ENCODE measurements around the gene MARCHF10.

Gene MARCHF10

DNA sequence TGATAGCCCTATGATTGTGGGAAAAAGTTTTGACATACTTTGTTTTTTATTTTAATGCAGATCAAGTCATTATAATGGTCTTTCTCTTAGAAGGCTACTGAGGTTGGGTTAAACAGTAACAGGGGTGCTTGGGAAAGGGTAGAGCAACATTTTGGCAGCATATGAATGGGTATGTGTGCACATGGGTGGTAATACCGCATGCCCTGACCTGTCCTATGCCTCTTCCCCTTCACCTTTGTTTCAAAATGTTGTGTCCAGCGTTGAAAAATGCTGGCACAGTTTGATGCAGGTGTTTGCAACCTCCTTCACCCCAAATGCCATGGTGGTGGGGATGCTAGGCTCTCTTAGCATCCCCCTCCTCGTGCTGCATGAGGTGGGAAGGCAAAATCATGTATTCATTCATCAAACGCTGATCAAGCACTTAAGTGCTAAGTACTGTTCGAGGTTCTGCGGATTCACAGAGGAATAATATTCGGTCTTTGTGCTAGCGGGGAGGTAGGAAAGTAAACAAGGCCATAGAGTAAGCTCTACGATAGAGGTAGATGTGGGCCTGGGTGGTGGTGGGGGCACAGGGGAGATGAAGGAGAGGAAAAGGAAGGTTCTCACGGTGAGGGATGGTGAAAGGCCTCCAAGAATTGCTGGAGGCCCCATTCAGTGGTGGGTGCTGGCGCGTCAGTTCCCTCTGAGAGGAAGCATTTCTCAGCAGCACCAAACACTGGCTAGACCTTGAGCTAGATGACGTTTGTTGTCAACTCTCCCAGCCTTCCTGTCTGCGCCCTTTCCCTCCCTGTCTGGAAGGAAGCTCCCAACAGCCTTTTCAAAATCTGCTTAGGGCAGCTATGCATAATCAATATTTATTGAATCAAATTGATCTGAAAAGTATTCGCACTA, 13.3 kb upstream of the MARCHF10 start:
- no peak for DNase-seq (ENCODE audit: low read depth)

DNA sequence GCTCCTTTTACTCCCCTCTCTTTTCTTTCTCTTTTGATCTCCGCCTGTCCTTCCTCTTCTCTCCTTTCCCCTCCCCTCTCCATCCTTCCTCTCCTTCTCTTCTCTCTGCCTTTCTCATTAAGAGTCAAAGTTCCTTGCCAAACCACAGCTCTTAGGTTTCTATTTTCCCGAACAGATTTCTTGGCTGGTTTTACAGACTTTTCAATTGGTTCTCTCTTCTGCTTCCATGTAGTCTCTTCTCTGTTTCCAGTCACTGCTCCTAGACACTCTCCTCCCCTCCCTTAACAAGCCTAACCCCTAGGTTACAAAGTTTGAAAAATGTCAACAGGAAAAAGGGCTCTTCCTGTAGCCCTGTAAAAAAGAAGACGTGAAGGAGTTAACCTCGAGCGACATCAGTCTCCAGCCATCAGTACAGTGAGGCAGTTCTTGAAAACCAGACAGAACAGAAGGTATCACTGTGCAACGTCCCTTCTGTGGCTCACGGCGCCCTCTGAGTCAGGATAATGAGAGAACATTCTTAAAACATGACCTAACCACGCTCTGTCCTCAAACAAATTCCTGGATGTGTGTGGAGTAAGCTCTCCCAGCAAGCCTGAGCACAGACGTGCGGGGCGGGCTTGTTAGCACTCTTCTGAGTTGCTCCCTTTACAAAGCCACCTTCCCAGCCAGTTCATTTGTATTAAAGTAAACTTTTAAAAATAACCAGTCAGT, 11.6 kb upstream of the MARCHF10 start:
- peak; percentile 92 for DNase-seq (ENCODE audit: low read depth)

DNA sequence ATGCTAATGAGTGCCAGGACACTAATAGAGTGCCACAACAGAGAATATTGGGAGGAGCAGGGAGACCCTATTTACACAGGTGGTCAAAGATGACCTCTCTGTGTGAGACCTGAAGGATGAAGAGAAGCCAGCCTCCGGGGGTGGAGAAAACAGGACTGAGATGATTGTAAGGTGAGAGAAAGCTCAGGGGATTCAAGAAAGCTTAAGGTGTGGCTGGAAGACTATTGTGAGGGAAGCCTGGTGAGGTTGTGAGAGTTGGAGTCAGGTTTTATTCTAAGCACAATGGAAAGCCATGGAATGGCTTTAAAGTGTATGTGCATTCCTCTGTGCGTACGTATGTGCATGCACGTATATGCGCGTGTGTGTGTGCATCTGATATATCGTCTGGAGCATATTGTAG, 10.4 kb upstream of the MARCHF10 start:
- DNase-seq (ENCODE audit: low read depth): no peak

DNA sequence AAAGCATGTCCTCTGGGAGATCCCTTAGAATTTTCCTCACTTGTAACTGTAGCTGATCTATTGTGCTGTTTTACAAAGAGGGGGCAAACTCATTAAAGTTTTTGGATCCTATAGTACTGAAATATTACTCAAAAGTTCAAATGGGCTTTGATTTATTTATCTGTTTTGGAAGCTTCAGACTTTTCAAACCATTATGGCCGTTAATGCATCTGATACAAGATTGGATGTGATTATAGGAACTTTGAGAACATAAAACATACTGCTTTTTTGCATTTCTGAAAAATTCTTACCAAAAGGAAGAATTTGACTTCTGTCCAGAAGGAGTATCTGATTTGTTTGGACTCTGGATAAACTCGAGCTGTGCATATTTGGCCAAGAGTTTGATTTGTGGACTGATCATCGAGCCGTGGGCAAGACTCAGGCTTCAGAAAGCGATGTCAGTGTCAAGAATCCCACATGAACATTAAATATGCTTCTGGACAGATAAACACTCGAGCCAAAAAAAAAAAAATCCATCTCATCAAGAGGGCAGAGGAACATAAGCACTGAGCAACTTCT, 8.2 kb upstream of the MARCHF10 start:
- no peak for DNase-seq (ENCODE audit: low read depth)

DNA sequence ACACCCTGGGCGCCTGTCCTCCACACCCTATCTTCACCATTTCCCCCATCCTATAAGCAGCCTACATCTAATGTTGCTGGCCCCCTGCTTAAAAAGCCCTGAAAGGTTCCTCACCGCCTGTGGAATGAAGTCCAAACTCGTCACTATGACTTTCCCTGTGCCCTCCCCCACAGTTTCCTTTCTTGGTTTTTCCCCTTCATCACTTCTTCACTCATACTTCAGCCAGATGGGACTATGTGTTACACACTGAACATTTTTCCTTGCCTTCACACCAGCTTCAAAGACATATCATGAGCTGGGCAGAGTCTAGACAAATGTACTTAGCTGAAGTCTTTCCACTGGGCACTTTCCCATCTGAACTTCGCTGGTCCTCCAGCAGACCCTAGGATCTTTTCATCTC, 1.5 kb upstream of the MARCHF10 start:
- no peak for DNase-seq (ENCODE audit: low read depth)

DNA sequence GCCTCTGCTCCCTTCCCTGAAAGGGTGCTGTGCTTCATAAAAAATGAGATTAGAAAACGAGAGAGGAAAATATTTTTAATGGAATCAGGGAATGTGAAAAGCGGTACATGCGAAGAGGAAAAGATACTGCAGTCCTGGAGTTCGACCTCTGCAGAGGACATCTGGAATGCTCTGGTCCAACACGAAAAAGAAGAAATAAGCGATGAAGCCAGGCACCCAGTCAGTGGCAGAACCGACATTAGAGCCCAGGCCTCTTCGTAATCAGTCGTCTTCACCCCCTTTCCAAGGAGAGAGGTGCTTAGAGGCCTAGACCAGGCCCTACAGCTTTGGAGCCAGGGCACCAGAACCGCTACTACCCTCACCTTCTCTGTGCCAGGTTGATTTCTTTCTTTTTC, 459 bp upstream of the MARCHF10 start:
- DNase-seq (ENCODE audit: low read depth): no peak

DNA sequence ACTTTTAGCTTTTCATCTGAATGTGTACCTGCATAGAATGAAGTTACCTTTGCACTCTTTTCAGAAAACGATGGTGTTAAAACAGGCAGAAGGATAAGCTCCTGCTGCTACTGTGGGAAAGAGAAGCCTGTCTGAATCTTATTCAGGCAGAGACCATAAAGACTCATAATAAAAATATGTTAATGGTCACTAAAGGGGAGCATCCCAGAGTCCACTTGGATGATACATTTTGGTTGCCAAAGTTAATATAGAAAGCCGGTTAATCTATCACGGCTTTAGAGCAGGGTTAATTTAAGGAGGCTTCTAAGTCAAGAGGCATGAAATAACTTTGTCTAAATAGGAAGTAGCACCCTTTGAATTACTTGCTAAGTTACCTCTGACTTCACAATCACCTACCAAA, 2.9 kb downstream of the MARCHF10 start:
- DNase-seq (ENCODE audit: low read depth): no peak

DNA sequence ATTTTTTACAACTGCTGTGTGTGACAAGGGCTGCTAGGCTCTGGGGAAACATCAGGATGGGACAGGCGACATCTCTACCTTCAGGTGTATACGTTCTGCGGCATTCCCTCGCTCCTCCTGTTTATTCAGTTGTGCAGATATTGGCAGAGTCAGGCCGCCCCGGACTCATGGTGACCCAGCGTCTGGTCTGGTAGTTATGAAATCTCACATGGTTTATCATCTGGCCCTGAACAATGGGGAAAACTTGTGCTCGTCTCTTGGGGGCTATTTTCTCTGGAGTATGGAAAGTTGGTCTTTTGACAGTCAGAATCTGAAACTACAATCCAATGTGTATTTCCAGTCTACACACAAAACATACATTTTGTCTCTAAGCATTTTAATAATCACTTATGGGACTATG, 3.3 kb downstream of the MARCHF10 start:
- no peak for DNase-seq (ENCODE audit: low read depth)

DNA sequence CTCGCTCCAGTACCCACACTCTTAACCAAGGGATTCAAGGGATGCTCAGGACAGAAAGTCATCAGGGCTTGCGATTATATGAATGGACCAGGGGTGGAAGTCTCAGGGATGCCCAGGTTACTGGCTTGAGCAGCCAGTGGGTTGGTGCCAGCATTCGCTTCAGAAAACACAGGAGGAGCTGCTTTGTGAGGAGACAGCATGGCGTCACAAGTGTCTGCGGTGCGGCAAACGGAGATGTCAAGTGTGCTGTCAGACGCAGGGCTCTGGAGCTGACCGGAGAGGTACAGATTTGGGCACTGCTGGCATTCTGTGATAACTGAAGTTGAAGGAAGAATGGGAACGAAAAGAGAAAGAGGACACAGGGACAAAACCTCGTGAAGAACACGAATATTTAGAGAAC, 4.1 kb downstream of the MARCHF10 start:
- no peak for DNase-seq (ENCODE audit: low read depth)

DNA sequence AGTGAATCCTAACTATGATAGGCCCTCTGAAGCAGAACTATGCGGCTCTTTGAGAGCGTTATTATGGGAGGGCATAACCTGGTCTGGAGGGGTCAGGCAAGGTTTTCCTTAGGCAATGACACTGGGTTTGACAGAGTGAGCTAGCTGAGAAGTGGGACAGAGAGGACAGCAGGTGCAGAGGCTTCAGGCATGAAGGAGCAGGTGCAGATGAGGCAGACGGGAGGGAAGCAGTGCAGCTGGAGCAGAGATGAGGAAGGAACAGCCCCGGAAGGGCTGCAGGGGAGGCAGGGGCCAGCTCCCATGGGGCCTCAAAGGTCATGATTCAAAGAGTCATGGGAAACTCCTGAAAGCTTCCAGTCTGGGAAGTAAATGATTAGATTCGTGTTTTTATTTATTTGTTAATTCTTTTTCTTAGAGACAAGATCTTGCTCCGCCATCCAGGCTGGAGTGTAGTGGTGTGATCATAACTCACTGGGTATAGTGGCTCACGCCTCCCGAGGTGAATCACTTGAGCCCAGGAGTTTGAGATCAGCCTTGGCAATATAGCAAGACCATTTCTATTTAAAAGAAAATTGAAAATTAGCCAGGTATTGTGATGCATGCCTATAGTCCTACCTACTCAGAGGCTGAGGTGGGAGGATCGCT, 5.4 kb downstream of the MARCHF10 start:
- DNase-seq (ENCODE audit: low read depth): no peak

DNA sequence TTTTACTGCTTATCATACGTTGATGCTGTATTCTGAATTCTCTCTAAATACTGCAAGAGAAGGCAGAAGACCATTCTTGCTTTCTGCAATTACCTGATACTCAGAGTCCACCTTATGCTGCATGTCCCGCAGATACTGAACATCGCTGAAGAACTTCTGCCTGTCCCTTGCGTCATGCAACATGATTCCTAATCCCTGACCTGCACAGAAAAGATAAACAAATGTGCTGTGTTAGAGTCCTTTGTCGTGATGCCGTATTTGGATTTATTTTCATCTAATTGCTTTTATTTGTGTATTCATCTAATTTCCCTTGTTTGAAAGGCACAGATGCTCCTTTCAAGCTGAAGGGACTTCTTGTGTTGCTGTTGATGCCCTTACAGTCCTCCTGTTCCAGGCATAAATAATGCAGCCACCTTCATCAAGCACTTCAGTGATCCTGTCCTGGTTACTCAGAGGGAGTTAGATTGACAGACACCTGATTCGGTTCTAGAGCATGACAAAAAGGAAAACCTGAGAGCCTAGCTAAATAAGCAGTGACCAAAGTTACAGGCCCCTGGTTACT, 6.5 kb downstream of the MARCHF10 start:
- DNase-seq (ENCODE audit: low read depth): no peak

DNA sequence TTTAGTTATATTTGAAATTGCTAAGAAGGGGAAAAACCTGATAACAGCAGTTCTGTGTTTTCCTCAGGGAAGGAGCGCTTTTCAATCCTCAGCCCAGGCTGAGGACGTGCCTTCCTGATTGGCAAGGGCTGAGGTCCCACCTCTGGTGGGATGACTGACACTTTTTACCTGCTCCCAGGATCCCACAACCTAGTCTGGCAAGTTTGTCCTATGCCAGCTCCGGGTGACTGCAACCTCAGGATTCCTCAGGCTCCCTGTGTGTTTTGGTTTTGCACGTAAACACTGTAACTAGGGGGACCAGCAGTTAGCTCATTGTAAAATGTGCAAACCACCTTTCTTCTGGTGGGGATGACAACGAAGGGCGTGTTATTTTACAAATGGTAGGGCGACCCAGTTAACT, 7.5 kb downstream of the MARCHF10 start:
- peak; percentile 30 for DNase-seq (ENCODE audit: low read depth)

DNA sequence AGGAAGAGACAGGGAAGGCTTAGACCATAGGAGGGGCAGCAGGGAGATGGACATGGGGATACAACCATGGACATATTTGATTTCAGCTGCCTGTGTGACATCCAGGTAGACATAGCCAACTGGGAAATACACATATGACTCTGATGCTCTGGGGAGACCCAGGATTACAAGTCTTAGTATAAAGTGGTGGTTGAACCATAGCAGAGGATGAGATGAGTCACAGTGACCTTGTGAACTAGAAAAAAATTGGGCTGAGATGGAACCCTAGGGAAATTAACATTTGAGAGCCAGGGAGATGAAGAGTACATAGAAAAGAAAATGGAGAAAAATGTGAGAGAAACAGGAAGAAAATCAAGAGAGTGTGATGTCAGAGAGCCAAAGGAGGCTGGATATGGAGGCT, 10.2 kb downstream of the MARCHF10 start:
- DNase-seq (ENCODE audit: low read depth): no peak

DNA sequence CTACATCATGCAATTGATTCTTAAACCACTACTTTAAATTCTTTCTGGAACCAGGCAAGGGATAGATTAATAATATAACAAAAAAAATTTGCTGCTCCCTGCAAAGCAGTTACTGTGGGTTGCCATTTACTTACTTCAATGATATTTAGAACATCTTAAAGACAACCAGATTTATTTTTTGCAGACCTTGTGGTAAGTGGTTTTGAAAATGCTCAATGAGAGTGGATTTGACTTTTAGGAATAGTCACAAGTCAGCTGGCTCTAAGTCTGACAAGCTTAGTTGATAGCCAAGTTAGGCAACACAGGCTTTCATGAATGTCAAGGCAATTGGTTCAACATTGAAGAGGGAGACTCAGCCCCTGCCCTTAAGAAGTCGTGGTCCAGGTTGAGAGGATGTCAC, 11.8 kb downstream of the MARCHF10 start:
- DNase-seq (ENCODE audit: low read depth): no peak

DNA sequence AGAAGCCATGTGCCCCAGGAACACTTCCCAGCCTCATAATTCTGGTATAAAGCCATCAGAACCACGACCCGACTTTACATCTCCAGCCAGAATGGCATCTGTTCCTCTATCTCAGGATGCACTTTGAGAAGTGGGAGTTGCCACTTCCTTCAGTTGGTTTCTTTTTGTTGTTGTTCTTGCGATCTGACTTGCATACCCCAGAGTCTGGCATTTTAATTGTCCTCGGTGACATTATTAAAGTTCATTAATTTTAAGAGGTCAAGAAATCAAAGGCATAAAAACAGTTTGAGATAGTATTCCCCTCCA, 13.5 kb downstream of the MARCHF10 start:
- DNase-seq (ENCODE audit: low read depth): no peak

DNA sequence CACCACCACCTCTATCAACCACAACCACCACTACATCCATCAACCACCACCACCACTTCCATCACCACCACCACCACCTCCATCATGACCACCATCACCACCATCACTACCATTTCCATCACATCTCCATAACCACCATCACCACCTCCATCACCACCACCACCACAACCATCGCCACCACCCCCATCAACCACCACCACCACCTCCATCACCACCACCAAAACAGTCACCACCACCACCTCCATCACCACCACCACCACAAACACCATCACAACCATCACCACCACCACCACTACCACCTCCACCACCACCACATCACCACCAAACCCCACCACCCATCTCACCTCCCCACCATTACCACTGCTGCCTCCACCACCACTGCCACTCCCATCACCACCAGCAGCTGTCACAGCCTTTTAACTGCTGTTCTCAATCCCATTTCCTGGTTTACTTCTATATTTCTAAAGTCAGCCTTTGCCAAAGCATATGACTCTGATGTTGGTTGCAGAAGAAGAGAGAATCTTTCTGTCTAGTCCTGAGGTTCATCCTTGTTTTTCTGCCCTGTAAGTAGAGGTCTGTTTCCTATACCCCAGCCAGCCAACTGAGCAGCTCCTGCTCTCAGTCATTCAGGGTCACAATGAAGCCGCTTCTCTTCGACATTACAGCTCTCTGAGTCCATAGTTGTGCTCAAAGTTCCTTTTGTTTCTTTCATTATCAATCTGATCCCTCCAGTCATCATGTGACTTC, 14.0 kb downstream of the MARCHF10 start:
- DNase-seq (ENCODE audit: low read depth): no peak

DNA sequence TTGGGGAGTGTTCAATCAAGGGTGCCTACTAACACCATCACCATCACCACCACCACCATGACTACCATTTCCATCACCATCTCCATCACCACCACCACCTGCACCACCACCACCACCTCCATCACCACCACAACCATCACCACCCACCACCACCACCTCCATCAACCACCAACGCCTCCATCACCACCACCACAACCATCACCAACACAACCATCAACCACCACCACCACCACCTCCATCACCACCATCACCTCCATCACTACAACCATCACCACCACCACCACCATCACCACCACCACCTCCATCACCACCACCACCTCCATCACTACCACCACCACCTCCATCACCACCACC, 15.7 kb downstream of the MARCHF10 start:
- DNase-seq (ENCODE audit: low read depth): no peak

DNA sequence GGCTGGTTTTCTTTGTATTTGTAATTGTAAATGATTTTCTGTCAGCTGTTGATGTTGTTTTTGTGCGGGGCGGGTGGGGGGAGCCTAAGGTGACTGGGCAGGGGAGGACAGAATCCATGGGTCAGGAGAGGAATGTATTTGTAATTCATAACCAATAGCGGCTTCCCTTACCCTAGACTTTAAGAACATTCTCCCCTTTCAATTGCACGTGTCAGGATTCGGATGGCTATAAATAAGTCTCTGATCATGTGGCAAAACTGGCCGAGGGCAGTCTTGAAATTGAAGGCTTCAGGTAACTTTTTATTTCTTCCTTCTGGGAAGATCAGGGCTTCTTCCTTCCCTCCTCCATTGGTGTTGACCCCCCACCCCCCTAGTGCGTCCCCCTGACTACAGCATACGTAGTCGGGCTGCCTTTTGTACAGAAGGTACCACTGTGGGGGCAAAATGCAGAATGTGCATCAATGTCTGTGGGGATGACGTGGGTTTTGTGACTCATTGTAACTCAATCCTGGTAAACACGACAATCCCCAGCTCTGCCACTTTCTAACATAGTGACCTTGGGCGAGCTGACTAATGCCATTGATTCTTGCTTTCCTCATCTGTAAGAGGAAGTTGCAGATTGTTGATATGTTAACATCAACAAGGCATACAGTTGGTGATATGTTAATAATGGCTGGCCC, 16.2 kb downstream of the MARCHF10 start:
- DNase-seq (ENCODE audit: low read depth): no peak

DNA sequence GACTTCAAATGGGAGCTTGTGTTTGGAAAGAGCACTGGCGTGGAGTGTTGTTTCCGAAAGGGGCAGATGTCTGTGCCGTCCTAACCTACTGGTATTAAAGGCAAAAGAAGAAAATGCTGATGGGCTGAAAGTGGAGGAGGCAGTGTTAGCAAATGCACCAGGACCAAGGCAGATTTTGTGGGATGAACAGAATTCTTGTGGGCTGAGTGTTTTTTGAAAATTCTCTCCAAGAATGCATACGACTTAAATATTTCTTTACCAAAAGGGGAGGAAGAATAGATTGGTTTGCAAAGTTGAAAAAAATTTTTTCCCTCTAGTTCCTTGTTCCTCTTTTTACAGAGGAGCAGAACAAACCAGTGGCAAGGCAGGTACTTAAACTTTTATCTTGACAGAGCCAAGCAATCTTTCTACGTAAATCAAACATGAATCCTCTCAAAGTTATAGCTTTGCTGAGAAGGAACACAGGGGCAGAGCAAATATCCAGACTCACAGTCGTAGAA, 16.8 kb downstream of the MARCHF10 start:
- DNase-seq (ENCODE audit: low read depth): peak; percentile 81

DNA sequence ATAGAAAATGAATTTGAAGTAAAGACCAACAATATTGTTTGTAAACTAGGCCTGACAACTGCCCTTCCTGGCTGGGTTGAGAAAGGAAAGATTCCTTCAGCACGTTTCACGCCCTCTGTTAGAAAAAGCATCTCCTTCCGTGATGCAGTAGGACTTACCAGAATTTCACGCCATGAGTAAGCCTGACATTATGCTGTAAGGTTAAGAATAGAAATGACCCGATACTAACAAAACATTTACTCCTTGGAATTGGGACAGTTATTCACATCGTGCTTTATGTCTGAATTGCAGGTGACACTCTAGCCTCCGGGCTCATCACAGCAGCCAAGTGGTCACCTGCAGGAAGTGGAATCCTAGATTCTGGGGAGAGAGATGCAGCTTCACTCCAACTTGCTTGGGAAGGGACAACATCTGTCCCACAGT, 17.5 kb downstream of the MARCHF10 start:
- no peak for DNase-seq (ENCODE audit: low read depth)

DNA sequence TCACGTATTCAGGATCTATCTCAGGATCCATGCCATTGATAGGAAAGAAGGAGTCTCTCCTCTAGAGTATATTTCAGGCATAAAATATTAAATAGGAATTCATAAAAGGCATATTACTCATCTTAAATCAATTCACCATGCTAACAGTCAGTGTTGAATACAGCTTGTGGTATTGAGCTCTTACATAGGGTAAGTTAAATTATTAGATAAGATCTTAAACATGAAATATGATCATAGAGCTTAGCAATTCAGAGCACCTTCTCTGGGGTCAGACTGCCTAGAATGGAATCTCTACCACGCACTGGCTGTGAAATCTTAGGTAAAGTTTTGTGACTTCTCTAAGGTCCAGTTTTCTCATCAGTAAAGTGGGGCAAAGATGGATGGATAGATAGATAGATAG, 20.7 kb downstream of the MARCHF10 start:
- no peak for DNase-seq (ENCODE audit: low read depth)

Data from GM04503 (cell line).